ENCODE data around the gene SPACA4. TPM values are rescaled to one million over a fixed set of nuclear protein-coding genes. Genes with fewer than 3 reads are reported as not detected.
A peak's percentile ranks its signal among the peaks of the same experiment; 100 is the strongest.

Gene SPACA4
- total and polyA plus RNA-seq, 7 experiments from 2014 or later = not detected

GRCh38 chr19:48616491-48617056 lies 10.0 kb downstream of the SPACA4 start:
- Mint-ChIP-seq H3K4me1 (peaks cover 27 to 45% (median 36%) of the 10 kb centered on the region in 7 donors), H3K27me3 (no peaks in the 10 kb centered on the region), H3K9me3 (peaks cover 0 to 2% (median 0%) of the 10 kb centered on the region in 11 donors), H3K36me3 (peaks cover 0 to 21% (median 9%) of the 10 kb centered on the region in 5 donors), H3K4me3 (peak overlapping the region; percentile 35 to 99 (median 92)), H3K27ac (peak overlapping the region in 6 of 9 donors; percentile 26 to 99 (median 80))
- intact Hi-C loops (cut with micrococcal nuclease) = loop anchor here in 1 of 2 donors (10.0 kb wide), 1 partner anchor 1028 kb away; the partner anchor contains the start of genes RRAS and SCAF1
- H3K9me3 ChIP-seq (ENCODE audit: control insufficient read depth in 2 of 3, low read length in 3 of 3) = no peaks in the 10 kb centered on the region
- H3K4me1 ChIP-seq (ENCODE audit: control insufficient read depth in 2 of 2, insufficient read depth in 2 of 2, low read length in 2 of 2) = peaks cover 17 to 36% of the 10 kb centered on the region in 2 donors
- H3K27ac ChIP-seq (ENCODE audit: low read depth, low read length) = peak overlapping the region; percentile 95
- ATAC-seq (no peak), DNase-seq (peak in 1 of 9 donors; percentile 8)
- POLR2A ChIA-PET = interaction anchor here (0.6 to 4.7 kb wide), 5 partner anchors 8 to 1694 kb away, joined by 4 to 73 read pairs (median 5); no protein-coding TSS in a partner anchor
- no peaks in the 10 kb centered on the region for H3K27me3 ChIP-seq (ENCODE audit: control insufficient read depth in 2 of 2, insufficient read depth in 2 of 2, low read length in 2 of 2)
- CTCF ChIA-PET = interaction anchor here (0.6 to 1.6 kb wide), 2 partner anchors 9 to 204 kb away, joined by 3 to 5 read pairs; no protein-coding TSS in a partner anchor
- H3K36me3 ChIP-seq (ENCODE audit: control insufficient read depth in 2 of 3, insufficient read depth in 3 of 3, low read length in 3 of 3) = peaks cover 0 to 36% (median 16%) of the 10 kb centered on the region in 3 experiments
- no peak overlapping the region for H3K4me3 ChIP-seq (ENCODE audit: low read length)

- CTCF ChIA-PET = interaction anchor here (1.4 to 1.9 kb wide), 3 partner anchors 10 to 33 kb away, joined by 3 to 9 read pairs (median 5); no protein-coding TSS in a partner anchor
- Histone ChIP-seq H3K4me1 (ENCODE audit: control insufficient read depth in 2 of 2, insufficient read depth in 2 of 2, low read length in 2 of 2) (peaks cover 17 to 36% of the 10 kb centered on the region in 2 donors), H3K36me3 (ENCODE audit: control insufficient read depth in 2 of 3, insufficient read depth in 3 of 3, low read length in 3 of 3) (peaks cover 0 to 36% (median 16%) of the 10 kb centered on the region in 3 experiments), H3K9me3 (ENCODE audit: control insufficient read depth in 2 of 3, low read length in 3 of 3) (no peaks in the 10 kb centered on the region), H3K27me3 (ENCODE audit: control insufficient read depth in 2 of 2, insufficient read depth in 2 of 2, low read length in 2 of 2) (no peaks in the 10 kb centered on the region), H3K4me3 (ENCODE audit: low read length) (peak overlapping the region; percentile 96), H3K27ac (ENCODE audit: low read depth, low read length) (peak overlapping the region; percentile 95)
- intact Hi-C loops (cut with micrococcal nuclease) = loop anchor here in 1 of 2 donors (10.0 kb wide), 1 partner anchor 1027 kb away; the partner anchor contains the start of genes RRAS and SCAF1
- peaks cover 0 to 2% (median 0%) of the 10 kb centered on the region in 11 donors for H3K9me3 Mint-ChIP-seq
- ATAC-seq (no peak), DNase-seq (no peak)
- peak overlapping the region in 8 of 9 donors; percentile 96 to 99 (median 98) for H3K27ac Mint-ChIP-seq
- POLR2A ChIA-PET = interaction anchor here (0.8 to 5.2 kb wide), 8 partner anchors 8 to 203 kb away, joined by 3 to 73 read pairs (median 4); partner anchors contain the start of gene DBP
- H3K4me3 Mint-ChIP-seq = peak overlapping the region; percentile 88 to 99 (median 96)
- peaks cover 29 to 50% (median 40%) of the 10 kb centered on the region in 7 donors for H3K4me1 Mint-ChIP-seq
- H3K27me3 Mint-ChIP-seq = no peaks in the 10 kb centered on the region
- peaks cover 0 to 24% (median 11%) of the 10 kb centered on the region in 5 donors for H3K36me3 Mint-ChIP-seq
Observed at GRCh38 chr19:48617146-48617937, 10.8 kb downstream of the SPACA4 start.

- Mint-ChIP-seq H3K4me1 (peaks cover 34 to 57% (median 47%) of the 10 kb centered on the region in 7 donors), H3K36me3 (peaks cover 0 to 28% (median 14%) of the 10 kb centered on the region in 5 donors), H3K9me3 (peaks cover 0 to 3% (median 0%) of the 10 kb centered on the region in 11 donors), H3K27ac (peak overlapping the region; percentile 96 to 99 (median 98)), H3K27me3 (no peaks in the 10 kb centered on the region), H3K4me3 (peak overlapping the region; percentile 88 to 99 (median 96))
- DNase-seq (no peak), ATAC-seq (no peak)
- Histone ChIP-seq H3K36me3 (ENCODE audit: control insufficient read depth in 2 of 3, insufficient read depth in 3 of 3, low read length in 3 of 3) (peaks cover 0 to 36% (median 16%) of the 10 kb centered on the region in 3 experiments), H3K27me3 (ENCODE audit: control insufficient read depth in 2 of 2, insufficient read depth in 2 of 2, low read length in 2 of 2) (no peaks in the 10 kb centered on the region), H3K9me3 (ENCODE audit: control insufficient read depth in 2 of 3, low read length in 3 of 3) (no peaks in the 10 kb centered on the region), H3K27ac (ENCODE audit: low read depth, low read length) (peak overlapping the region; percentile 95), H3K4me3 (ENCODE audit: low read length) (peak overlapping the region; percentile 96), H3K4me1 (ENCODE audit: control insufficient read depth in 2 of 2, insufficient read depth in 2 of 2, low read length in 2 of 2) (peaks cover 20 to 39% of the 10 kb centered on the region in 2 donors)
- intact Hi-C loops (cut with micrococcal nuclease) = loop anchor here (2.0 to 10.0 kb wide), 5 partner anchors 30 to 1026 kb away; partner anchors contain the start of genes RRAS (in 1 of the 2), SCAF1 (in 1 of the 2) and SYNGR4 (in 1 of the 2)
- ChIA-PET CTCF (interaction anchor here (0.6 to 1.9 kb wide), 6 partner anchors 9 to 218 kb away, joined by 3 to 9 read pairs (median 4); partner anchors contain the start of gene FUT2), POLR2A (interaction anchor here (0.5 to 5.2 kb wide), 20 partner anchors 9 to 1259 kb away, joined by 3 to 73 read pairs (median 4); partner anchors contain the start of genes AKT1S1, CA11, DBP and KPTN)
Observed at GRCh38 chr19:48618278-48618915, 11.9 kb downstream of the SPACA4 start.

DNA sequence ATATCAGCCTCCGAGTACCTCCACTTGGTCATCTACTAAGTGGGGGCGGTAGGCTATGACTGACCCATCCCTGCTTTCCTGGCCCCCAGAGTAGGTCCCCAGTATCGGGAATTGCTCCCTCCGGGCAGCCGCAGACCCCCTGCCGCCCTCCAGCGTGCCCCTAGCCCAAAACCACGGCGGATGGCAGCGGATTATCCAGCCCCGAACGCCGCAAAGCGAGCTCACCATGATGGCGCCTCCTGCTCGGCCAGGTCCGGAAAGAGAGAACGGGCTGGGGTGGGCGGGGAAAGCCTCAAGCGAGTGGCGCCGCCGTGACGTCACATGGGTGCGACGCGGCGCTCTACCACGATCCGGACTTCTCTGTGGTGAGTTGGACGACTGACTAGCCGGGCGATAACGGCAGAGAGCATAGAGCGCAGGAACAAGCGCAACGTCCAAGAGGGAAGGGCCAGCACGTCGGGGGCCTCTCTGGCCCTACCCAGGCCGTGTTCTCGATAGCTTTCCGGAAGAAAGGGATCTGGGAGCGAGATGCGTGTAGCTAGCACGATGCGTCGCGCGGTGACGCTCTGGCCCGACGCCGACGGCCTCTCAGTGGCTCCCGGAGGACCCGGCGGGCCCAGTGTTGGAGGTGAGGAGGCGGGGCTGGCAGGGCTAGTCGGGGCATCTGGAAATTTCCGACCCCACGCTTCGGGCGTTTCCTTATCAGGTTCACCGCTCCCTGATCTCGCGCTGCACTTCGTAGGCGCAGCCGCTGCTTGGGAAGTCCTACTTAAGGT lies 12.6 kb downstream of the SPACA4 start, which contains the start of the genes RPL18 and SPHK2:
TSS of gene RPL18 (minus strand) at position 263 of the 776 bp plus-strand sequence. CDS start at position 228, 35 bp downstream.
TSS of gene SPHK2 (plus strand) at position 591 of the 776 bp plus-strand sequence. CDS start 1,009 bp downstream, outside the sequence.
- peaks cover 0 to 36% (median 16%) of the 10 kb centered on the region in 3 experiments for H3K36me3 ChIP-seq (ENCODE audit: control insufficient read depth in 2 of 3, insufficient read depth in 3 of 3, low read length in 3 of 3)
- ChIA-PET CTCF (interaction anchor here (0.6 to 1.9 kb wide), 7 partner anchors 9 to 832 kb away, joined by 3 to 9 read pairs (median 4); partner anchors contain the start of gene FUT2), POLR2A (interaction anchor here (0.5 to 5.2 kb wide), 26 partner anchors 8 to 1258 kb away, joined by 3 to 73 read pairs (median 4); partner anchors contain the start of genes AKT1S1, CA11, DBP and KPTN)
- Mint-ChIP-seq H3K4me3 (peak within 1 kb of the TSS; percentile 88 to 99 (median 96)), H3K36me3 (peaks cover 0 to 31% (median 14%) of the 10 kb centered on the region in 5 donors), H3K27me3 (no peaks in the 10 kb centered on the region), H3K4me1 (peaks cover 40 to 64% (median 54%) of the 10 kb centered on the region in 7 donors), H3K27ac (peak within 1 kb of the TSS; percentile 96 to 99 (median 98)), H3K9me3 (peaks cover 0 to 3% (median 0%) of the 10 kb centered on the region in 11 donors)
- peak within 1 kb of the TSS; percentile 95 for H3K27ac ChIP-seq (ENCODE audit: low read depth, low read length)
- H3K27me3 ChIP-seq (ENCODE audit: control insufficient read depth in 2 of 2, insufficient read depth in 2 of 2, low read length in 2 of 2) = no peaks in the 10 kb centered on the region
- H3K4me3 ChIP-seq (ENCODE audit: low read length) = peak within 1 kb of the TSS; percentile 96
- intact Hi-C loops (cut with micrococcal nuclease) = loop anchor here (1.0 to 10.0 kb wide), 14 partner anchors 18 to 1026 kb away; partner anchors contain the start of genes CYTH2 (in 2 of the 2), DBP (in 2 of the 2), GRWD1 (in 2 of the 2) and CA11 (in 1 of the 2)
- H3K9me3 ChIP-seq (ENCODE audit: control insufficient read depth in 2 of 3, low read length in 3 of 3) = no peaks in the 10 kb centered on the region
- ATAC-seq (peak; percentile 89), DNase-seq (peak; percentile 89 to 97 (median 95))
- H3K4me1 ChIP-seq (ENCODE audit: control insufficient read depth in 2 of 2, insufficient read depth in 2 of 2, low read length in 2 of 2) = peaks cover 26 to 45% of the 10 kb centered on the region in 2 donors

Data from naive thymus-derived CD4-positive, alpha-beta T cell (primary cell).